ENCODE results near the gene NDRG4.
A peak's percentile ranks its signal among the peaks of the same experiment; 100 is the strongest.

NDRG4 gene

GRCh38 chr16:58510776-58511628 lies 11.1 kb downstream of the NDRG4 start:
- DNase-seq: no peak

GRCh38 chr16:58511933-58512815 lies 12.2 kb downstream of the NDRG4 start:
- DNase-seq: peak; percentile 43

GRCh38 chr16:58513874-58514273 lies 13.9 kb downstream of the NDRG4 start:
- DNase-seq: no peak

- peak; percentile 50 for DNase-seq
These were observed 15.4 kb downstream of the NDRG4 start, which contains the start of gene SETD6 for GRCh38 chr16:58515125-58515870. Gene SETD6, plus strand, starts transcription at chr16:58515517. Its CDS starts 21 bp downstream, at chr16:58515538.

GRCh38 chr16:58515871-58516767 lies 16.2 kb downstream of the NDRG4 start:
- no peak for DNase-seq

- no peak for DNase-seq
These were observed 16.8 kb downstream of the NDRG4 start for GRCh38 chr16:58516768-58517107.

- no peak for DNase-seq
These were observed 18.4 kb downstream of the NDRG4 start for GRCh38 chr16:58518083-58518979.

- no peak for DNase-seq
These were observed 19.0 kb downstream of the NDRG4 start for GRCh38 chr16:58518980-58519368.

GRCh38 chr16:58519707-58520106 lies 19.8 kb downstream of the NDRG4 start:
- no peak for DNase-seq

- no peak for DNase-seq
These were observed 30.2 kb downstream of the NDRG4 start for GRCh38 chr16:58530179-58530578.

GRCh38 chr16:58532414-58532813 lies 32.5 kb downstream of the NDRG4 start:
- DNase-seq: no peak

- DNase-seq: no peak
These were observed 34.0 kb downstream of the NDRG4 start for GRCh38 chr16:58533751-58534470.

GRCh38 chr16:58535100-58535499 lies 35.2 kb downstream of the NDRG4 start:
- no peak for DNase-seq

GRCh38 chr16:58536278-58536677 lies 36.3 kb downstream of the NDRG4 start:
- DNase-seq: no peak

GRCh38 chr16:58537124-58537906 lies 37.4 kb downstream of the NDRG4 start:
- DNase-seq: no peak

- DNase-seq: no peak
These were observed 41.8 kb downstream of the NDRG4 start for GRCh38 chr16:58541711-58542110.

- no peak for DNase-seq
These were observed 42.3 kb downstream of the NDRG4 start for GRCh38 chr16:58542291-58542690.

GRCh38 chr16:58543685-58544084 lies 43.7 kb downstream of the NDRG4 start:
- DNase-seq: no peak

- DNase-seq: no peak
These were observed 48.4 kb downstream of the NDRG4 start for GRCh38 chr16:58548378-58548777.
